ENCODE data around the gene MAPK7. TPM values are rescaled to one million over a fixed set of nuclear protein-coding genes. Genes with fewer than 3 reads are reported as not detected.
A peak's percentile ranks its signal among the peaks of the same experiment; 100 is the strongest.

The MAPK7 gene
- total and polyA plus RNA-seq, 9 of the 15 experiments (the other 6 are each of a cell fraction or from before 2014, with no cell fraction given) = 0.46 to 7.5 (median 2.5) TPM

DNA sequence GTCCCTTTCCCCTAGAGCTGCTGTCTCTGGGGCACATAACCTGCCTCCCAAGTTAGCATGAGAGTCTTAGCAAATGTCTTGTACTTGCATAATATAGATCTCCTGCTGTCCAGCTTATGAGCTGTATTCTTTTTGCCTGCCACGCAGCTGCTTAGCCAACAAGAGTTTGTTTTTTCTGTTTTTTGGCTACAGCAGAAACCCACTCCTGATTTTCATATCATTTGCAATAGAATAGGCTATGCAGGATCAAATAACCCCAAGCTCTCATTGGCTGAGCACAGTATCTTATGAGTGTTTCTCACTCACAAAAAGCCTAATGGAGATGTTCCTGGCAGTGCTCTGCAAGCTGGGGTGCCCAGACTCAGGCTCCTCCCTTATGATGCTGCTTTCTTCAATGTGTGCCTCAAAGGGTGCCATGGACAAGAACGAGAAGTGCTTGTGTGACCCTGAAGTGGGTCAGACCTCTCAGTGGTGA, 38.9 kb upstream of the MAPK7 start:
- CTCF ChIA-PET (ENCODE audit: low intra/inter-chr PET ratio) = no interaction called here
- no peaks in the 10 kb centered on the region for H3K36me3 ChIP-seq (ENCODE audit: control insufficient read depth, insufficient read depth, low read length)
- ATAC-seq (no peak), FAIRE-seq (no peak), DNase-seq (ENCODE audit: extremely low read depth in 1 of 4, low spot score in 3 of 4) (no peak)
- POLR2A ChIA-PET = interaction anchor here (0.8 kb wide), 1 partner anchor 123 kb away, joined by 3 read pairs; no protein-coding TSS in a partner anchor
- intact Hi-C loops (cut with micrococcal nuclease) = no loop called here
- WGBS (ENCODE audit: insufficient coverage, low coverage, missing lambda C conversion rate) = 36% methylated on average over 2 of the region's 2 CpGs
- no peak overlapping the region for H3K9ac ChIP-seq (ENCODE audit: insufficient read depth in 1 of 2, low read depth in 2 of 2, low read length in 2 of 2)
- no peaks in the 10 kb centered on the region; the same call in 1 of the 2 replicates for H4K20me1 ChIP-seq (replicated peaks; ENCODE audit: control insufficient read depth, insufficient read depth, low read length)
- no peak overlapping the region for H3K4me2 ChIP-seq (ENCODE audit: insufficient read depth, low read length)
- no peak overlapping the region for H3K27ac ChIP-seq (ENCODE audit: extremely low read depth, low read depth, low read length)
- no peaks in the 10 kb centered on the region for H3K79me2 ChIP-seq (ENCODE audit: control insufficient read depth, insufficient read depth, low read length)
- no peak overlapping the region for H2AFZ ChIP-seq (ENCODE audit: low read depth, low read length)
- no TSS peak for BruUV-seq (replicated peaks)
- no peaks in the 10 kb centered on the region for H3K9me3 ChIP-seq (replicated peaks; ENCODE audit: control insufficient read depth, insufficient read depth, low read depth, low read length)
- H3K9me1 ChIP-seq (ENCODE audit: control insufficient read depth, insufficient read depth, low read length) = no peaks in the 10 kb centered on the region
- H3K27me3 ChIP-seq (ENCODE audit: control insufficient read depth in 2 of 2, insufficient read depth in 2 of 2, low read length in 2 of 2) = no peaks in the 10 kb centered on the region
- TF ChIP-seq CXXC5 (CRISPR knock-in tag; IDR thresholded peaks at IDR 0.05) (no peak), HNRNPUL1 (IDR thresholded peaks at IDR 0.05; ENCODE audit: low read length) (no peak)
- no peak overlapping the region for H3K4me3 ChIP-seq
- in situ Hi-C loops (cut with MboI) = no loop called here
- peaks cover 0 to 23% of the 10 kb centered on the region in 2 experiments; a peak in 2 of 5 replicates for H3K4me1 ChIP-seq (replicated peaks in 1 of 2; ENCODE audit: control insufficient read depth in 2 of 2, insufficient read depth in 2 of 2, low read length in 2 of 2)

DNA sequence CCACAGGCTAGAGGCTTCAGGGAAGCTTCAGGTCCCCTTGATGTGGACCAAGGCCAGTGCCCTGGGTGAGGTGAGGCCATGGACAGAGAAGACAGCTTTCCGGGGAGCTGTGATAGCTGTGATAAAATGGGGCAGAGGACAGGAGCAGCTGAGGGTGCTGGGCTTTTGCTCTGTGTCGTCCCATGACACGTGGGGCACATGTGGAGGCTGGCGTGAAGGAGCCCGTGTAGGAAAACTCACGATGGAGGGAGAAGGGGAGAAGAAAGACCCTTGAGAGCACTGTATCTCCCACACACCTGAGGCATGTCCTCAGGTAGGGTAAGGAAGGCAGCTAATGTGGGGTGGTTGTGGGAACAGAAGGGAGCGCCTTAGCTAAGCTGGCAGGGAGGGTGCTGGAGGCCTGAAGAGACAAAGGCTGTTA, 37.1 kb upstream of the MAPK7 start:
- Histone ChIP-seq H3K27me3 (ENCODE audit: control insufficient read depth in 2 of 2, insufficient read depth in 2 of 2, low read length in 2 of 2) (no peaks in the 10 kb centered on the region), H3K27ac (ENCODE audit: extremely low read depth, low read depth, low read length) (no peak overlapping the region), H3K4me3 (no peak overlapping the region), H3K79me2 (ENCODE audit: control insufficient read depth, insufficient read depth, low read length) (no peaks in the 10 kb centered on the region), H4K20me1 (replicated peaks; ENCODE audit: control insufficient read depth, insufficient read depth, low read length) (no peaks in the 10 kb centered on the region; the same call in 1 of the 2 replicates), H3K9me3 (replicated peaks; ENCODE audit: control insufficient read depth, insufficient read depth, low read depth, low read length) (no peaks in the 10 kb centered on the region), H3K36me3 (ENCODE audit: control insufficient read depth, insufficient read depth, low read length) (no peaks in the 10 kb centered on the region), H3K9ac (ENCODE audit: insufficient read depth in 1 of 2, low read depth in 2 of 2, low read length in 2 of 2) (peak overlapping the region in 1 of 2 experiments; percentile 58; a peak in 1 of 4 replicates), H3K4me1 (replicated peaks in 1 of 2; ENCODE audit: control insufficient read depth in 2 of 2, insufficient read depth in 2 of 2, low read length in 2 of 2) (peaks cover 6 to 37% of the 10 kb centered on the region in 2 experiments), H3K4me2 (ENCODE audit: insufficient read depth, low read length) (no peak overlapping the region), H3K9me1 (ENCODE audit: control insufficient read depth, insufficient read depth, low read length) (no peaks in the 10 kb centered on the region), H2AFZ (ENCODE audit: low read depth, low read length) (no peak overlapping the region)
- ChIA-PET POLR2A (no interaction called here), CTCF (ENCODE audit: low intra/inter-chr PET ratio) (no interaction called here)
- TF ChIP-seq TRIM24 (IDR thresholded peaks at IDR 0.05) = no peak
- no peak for TF ChIP-seq CHCHD3 (CRISPR knock-in tag; IDR thresholded peaks at IDR 0.05)
- TF ChIP-seq ZNF75A (CRISPR knock-in tag; IDR thresholded peaks at IDR 0.05) = no peak
- TF ChIP-seq ZC3H8 (IDR thresholded peaks at IDR 0.05) = no peak
- no peak for TF ChIP-seq ZNF551 (CRISPR knock-in tag; IDR thresholded peaks at IDR 0.05)
- TF ChIP-seq, protein P1, sequence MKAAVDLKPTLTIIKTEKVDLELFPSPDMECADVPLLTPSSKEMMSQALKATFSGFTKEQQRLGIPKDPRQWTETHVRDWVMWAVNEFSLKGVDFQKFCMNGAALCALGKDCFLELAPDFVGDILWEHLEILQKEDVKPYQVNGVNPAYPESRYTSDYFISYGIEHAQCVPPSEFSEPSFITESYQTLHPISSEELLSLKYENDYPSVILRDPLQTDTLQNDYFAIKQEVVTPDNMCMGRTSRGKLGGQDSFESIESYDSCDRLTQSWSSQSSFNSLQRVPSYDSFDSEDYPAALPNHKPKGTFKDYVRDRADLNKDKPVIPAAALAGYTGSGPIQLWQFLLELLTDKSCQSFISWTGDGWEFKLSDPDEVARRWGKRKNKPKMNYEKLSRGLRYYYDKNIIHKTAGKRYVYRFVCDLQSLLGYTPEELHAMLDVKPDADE (conservative IDR thresholded peaks at IDR 0.05; ENCODE audit: control insufficient read depth, low read depth, low read length) = no peak
- no peak for TF ChIP-seq EP300 (IDR thresholded peaks at IDR 0.05; ENCODE audit: low read length)
- TF ChIP-seq ZNF263 (CRISPR knock-in tag; IDR thresholded peaks at IDR 0.05; ENCODE audit: borderline replicate concordance) = no peak
- WGBS (ENCODE audit: insufficient coverage, low coverage, missing lambda C conversion rate) = 0% methylated on average over 1 of the region's 7 CpGs
- DNase-seq (ENCODE audit: extremely low read depth in 1 of 4, low spot score in 3 of 4) = no peak
- in situ Hi-C loops (cut with MboI) = no loop called here
- no peak for ATAC-seq
- FAIRE-seq = no peak
- intact Hi-C loops (cut with micrococcal nuclease) = no loop called here
- no TSS peak for BruUV-seq (replicated peaks)

Measured in K562 (cell line).